Measurements from ENCODE around the gene DMRTC2.

DMRTC2 gene

DNA sequence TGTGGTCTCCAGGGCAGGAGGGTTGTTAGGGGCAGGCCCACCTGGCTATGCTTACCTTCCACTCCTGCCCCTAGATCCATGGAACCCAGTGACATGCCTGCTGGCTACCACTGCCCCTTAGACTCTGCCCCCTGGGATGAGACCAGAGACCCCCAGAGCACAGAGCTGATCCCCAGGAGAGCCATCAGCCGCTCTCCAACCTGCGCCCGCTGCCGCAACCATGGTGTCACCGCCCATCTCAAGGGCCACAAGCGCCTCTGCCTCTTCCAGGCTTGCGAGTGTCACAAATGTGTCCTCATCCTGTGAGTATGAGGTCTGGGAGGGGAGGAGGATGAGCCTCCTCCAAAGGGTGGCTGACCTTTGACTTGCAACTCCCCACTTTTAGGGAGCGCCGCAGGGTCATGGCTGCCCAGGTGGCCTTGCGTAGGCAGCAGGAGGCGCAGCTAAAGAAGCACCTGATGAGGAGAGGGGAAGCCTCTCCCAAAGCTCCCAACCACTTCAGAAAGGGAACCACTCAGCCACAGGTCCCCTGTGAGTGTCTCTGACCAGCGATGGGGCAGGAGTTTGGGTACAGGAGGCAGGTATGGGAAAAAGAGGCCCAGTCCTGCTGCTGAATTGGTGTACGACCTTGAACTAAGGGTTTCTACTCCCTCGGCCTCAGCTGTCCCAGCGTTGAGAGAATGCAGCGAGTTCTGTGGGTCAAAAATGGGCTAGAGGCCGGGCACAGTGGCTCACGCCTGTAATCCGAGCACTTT is 2.7 kb downstream of the DMRTC2 start:
- FAIRE-seq: no peak

DNA sequence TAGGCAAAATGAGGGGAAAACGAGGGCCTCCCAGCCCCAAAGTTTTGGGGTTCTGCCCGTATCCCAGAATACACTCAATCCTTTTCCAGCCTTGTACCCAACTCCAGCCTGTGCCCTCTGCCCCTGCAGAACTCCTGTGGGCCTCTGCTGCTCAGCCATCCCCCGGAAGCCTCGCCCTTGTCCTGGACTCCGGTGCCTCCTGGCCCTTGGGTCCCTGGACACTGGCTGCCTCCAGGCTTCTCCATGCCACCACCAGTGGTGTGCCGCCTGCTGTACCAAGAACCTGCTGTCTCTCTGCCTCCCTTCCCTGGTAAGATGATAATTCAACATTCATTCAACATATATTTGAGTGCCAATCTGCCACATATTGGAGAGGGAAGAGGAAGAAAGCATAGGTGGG is 3.8 kb downstream of the DMRTC2 start:
- no peak for FAIRE-seq

DNA sequence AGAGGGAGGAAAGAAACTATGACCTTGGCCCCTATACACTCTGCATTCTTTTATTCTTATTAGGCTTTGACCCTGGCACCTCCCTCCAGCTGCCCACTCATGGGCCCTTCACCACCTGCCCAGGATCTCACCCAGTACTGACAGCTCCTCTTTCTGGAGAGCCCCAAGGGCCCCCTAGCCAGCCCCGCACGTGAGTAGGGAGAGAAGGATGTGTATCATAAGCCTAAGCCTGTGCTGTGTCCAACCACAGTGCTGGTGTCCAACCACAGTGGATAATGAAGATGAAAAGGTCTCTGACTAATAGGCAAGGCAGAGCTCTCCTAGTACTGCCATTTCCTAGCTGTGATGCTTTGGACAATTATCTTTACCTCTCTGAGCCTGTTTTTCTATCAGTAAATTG is 4.2 kb downstream of the DMRTC2 start:
- FAIRE-seq: no peak

DNA sequence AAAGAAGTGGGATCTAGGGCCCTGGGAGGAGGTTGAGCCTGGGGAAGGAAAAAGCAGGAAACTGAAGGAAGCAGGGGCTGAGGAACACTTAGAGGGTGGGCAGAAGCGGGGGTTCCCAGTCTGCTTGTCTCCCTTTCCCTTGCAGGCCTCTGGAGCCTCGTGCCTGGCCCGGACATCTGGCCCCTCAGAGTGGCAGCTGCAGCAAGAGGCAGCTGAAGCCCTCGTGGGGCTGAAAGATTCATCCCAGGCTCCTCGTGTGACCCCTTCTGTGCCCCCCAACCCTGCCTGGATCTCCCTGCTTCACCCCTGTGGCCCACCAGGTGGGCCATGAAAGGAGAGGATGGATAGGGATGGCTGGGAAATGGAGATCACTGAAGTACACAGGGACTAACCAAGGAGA is 5.5 kb downstream of the DMRTC2 start:
- FAIRE-seq: no peak

DNA sequence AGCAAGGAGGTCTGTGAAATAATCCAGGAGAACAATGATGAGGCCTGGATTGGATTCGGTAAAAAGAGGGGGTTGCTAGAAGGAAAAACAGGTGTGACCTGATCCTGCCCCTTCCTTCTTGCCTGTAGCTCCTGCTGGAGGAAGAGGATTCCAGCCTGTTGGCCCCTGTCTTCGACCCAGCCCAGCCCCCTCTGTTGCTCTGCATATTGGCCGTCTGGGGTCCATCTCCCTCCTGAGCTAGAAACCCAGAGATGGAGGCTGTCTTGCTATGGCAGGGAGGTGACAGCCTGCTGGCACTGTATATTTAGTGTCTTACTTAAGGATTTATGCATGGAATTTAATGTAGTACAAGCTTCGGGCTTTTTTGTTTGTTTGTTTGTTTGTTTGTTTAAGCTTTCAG is 6.6 kb downstream of the DMRTC2 start:
- no peak for FAIRE-seq

DNA sequence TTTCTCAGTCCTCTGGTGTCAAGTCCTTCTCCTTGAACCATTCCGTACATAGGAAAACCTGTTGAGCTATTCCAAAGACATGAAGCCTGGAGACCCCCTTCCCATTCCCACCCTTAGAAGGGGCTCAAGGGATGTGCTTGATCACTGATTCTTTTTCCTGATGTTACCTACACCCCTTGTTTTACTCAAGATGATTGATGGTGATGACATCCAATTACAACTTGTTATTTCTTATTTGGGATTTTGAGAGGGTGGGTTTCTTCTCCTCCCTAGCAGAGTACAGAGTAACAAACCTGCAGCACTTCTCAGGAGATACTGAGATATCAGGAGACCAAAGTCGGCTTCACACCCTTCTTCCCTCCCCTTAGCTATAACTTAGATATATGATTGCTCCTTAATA is 8.5 kb downstream of the DMRTC2 start:
- no peak for FAIRE-seq

DNA sequence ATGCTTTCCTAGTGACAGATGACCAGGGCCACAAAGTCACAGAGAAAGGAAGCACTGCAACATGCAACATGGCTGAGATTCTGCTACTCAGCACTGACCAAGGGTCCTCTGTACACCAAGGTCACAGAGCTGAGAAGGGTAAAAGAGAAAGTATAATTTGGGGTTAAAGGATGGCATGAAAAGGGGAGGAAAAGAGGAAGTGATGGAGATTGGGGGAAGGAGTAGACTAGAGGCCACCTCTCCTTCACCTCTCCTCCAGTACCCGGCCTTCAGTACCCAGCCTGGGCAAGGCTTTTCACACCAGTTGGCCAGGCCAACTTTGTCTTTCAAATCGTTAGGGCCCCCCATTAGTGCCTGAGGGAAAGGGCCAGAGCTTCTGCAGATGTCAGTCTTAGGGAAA is 8.9 kb downstream of the DMRTC2 start:
- FAIRE-seq: no peak

DNA sequence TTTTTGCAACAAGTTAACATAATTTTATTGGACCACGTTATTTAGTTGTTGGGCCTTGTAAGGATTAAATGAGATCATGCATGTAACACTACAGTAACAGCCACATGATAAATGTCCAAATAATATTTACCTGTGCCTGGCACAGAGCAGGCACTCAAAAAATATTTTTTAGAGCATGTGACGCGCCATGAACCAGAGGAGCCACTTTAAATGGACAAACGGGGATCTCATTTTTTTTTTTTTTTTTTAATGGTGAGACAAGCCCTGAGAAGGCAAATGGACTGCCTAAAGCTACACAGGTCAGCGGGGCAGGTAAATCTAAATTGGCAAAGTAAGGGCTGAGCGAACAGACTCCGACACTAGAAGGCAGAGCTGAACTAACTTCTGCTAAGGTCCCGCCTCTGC is 14.4 kb downstream of the DMRTC2 start:
- no peak for FAIRE-seq

DNA sequence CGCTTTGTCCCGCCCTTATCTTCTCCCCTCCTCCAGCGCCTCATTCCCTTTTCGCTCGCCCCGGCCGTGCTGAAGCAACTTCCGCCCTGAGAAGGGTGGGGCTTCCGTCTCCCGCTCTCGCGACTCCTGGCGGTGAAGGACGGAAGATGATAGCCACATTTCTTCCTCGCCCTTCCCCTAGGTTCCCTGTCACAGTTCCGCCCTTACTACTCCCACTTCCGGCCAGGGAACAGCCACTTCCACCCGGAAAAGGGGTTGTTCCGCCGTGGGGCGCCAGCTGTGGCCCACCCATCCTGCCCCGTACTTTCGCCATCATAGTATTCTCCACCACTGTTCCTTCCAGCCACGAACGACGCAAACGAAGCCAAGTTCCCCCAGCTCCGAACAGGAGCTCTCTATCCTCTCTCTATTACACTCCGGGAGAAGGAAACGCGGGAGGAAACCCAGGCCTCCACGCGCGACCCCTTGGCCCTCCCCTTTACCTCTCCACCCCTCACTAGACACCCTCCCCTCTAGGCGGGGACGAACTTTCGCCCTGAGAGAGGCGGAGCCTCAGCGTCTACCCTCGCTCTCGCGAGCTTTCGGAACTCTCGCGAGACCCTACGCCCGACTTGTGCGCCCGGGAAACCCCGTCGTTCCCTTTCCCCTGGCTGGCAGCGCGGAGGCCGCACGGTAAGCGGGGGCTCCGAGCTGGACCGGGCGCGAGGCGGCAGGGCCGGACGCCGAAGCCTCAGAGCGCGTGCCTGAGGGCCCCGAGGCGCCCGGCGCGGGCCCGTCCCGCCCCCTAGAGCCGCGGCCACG is 15.0 kb downstream of the DMRTC2 start, which contains the start of gene RPS19:
TSS of gene RPS19 (plus strand) at position 638 of the 801 bp plus-strand sequence. CDS start 520 bp downstream, outside the sequence.
- FAIRE-seq: peak; percentile 99

DNA sequence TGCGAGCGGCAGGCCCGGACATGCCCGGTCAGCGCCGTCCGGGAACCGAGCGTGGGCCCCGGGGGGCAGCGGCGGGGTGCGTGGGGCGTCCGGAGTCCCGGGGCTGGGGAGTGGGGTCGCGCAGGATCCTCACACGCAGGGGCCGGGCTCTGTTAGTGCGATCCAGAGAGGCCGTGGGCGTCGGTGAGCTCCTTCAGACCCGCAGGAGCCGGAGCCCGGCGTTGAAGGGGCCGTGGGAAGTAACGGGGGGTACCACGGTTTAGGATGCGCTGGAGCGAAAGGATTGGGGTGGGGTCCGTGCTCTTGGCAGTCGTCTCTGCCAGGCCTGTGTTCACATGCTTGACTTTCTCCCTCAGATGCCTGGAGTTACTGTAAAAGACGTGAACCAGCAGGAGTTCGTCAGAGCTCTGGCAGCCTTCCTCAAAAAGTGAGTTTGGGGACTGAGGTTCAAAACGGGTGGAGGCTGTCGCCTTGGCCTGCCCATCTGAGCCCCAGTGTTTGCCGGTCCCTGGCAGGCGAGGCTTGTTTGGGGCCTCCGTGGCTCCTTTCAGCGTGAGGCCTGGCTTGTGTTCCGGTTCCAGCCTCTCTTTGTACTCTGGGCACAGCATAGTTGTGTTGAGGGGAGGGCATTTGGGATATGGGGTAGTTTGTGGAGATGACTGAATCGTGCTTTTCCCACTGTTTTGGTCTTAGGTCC is 15.7 kb downstream of the DMRTC2 start:
- FAIRE-seq: no peak

- no peak for FAIRE-seq
Measured at GRCh38 chr19:41861116-41861768, 16.4 kb downstream of the DMRTC2 start.

GRCh38 chr19:41861846-41862245 is 17.0 kb downstream of the DMRTC2 start:
- FAIRE-seq: no peak

DNA sequence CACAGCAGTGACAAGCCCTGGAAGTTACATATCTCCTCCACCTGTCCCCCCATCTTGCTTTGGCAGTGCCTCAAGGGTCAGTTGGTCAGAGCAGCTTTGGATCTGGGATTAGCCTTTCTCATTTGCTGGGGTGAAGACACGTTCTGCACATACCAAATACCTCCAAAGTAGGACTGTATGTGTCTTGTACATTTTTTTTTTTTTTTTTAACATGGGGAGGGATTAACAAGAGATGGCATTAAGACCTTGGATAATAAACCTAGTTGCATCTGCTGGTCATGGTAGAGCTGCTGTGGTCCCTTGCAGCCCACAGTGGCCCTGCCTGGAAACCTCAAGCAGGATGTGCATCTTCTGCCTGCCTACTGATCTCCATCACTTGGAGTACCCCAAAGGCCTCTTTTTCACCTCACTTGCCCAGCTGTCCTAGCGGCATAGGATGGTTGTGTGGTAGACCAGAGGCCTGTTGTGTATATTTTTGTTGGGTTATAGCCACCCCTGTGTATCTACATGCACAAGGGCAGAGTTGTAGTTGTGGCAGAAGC is 17.7 kb downstream of the DMRTC2 start:
- FAIRE-seq: no peak

DNA sequence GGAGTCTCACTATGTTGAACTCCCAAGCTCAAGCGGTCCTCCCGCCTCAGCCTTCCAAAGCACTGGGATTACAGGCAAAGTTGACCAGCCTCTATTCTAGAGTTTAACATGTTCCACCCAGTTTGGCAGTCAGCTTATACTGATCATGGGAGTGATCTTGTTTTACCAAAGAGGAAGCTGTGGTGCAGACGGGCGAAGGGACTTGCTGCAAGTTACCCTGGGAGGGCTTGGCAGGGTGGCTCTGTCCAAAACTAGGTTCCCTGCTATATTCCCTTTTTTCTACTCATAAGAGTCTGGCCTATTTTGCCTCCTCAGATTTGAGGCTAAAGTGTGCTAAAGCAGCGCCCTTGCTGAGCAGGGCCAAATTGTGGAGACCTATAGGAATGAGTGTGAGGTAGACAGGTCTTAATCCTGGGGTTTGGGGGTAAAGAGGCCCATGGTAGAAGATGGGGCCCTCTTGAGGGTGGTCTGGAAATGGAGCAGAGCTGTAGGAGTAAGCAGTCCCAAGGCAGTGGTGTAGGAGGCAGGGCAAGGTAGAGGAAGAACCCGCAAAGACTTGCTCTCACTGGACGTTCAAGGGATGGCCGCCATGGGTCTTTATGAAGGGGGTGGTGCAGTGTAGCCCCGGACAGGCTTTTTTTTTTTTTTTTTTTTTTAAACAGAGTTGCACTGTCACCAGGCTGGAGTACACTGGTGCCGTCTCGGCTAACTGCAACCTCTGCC is 18.5 kb downstream of the DMRTC2 start:
- FAIRE-seq: no peak

- FAIRE-seq: no peak
Measured at GRCh38 chr19:41864374-41864773, 19.5 kb downstream of the DMRTC2 start.

- no peak for FAIRE-seq
Measured at GRCh38 chr19:41866284-41866683, 21.4 kb downstream of the DMRTC2 start.

- FAIRE-seq: no peak
Measured at GRCh38 chr19:41868120-41868988, 23.5 kb downstream of the DMRTC2 start.

GRCh38 chr19:41868989-41869300 is 24.1 kb downstream of the DMRTC2 start:
- no peak for FAIRE-seq

- FAIRE-seq: no peak
Measured at GRCh38 chr19:41869374-41869955, 24.6 kb downstream of the DMRTC2 start.

DNA sequence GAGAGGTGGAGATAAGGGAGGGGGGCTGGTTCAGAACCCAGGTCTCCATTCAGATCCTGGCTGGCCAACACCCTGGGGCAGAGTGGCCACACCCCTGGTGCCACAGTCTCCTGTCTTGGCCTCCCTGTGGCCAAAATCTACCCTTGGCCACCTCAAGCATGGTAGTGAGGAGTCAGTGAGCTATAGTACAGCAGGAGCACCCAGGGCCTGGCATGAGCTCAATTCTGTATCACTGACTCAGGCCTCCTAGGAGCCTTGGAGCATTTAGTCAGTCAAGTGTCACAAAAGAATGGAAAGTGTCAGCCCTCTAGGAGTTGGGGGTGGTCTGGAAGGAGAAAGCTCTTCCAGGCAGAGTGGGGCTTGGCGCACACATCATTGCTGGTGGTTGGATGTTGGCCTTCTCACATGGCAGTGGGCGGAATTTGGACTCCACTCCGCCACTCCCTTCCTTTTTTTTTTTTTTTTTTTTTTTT is 25.6 kb downstream of the DMRTC2 start:
- no peak for FAIRE-seq

Measured in A204.1 (cell line).